Mucosa of descending colon (tissue), 3 donors: ENCODE data around the gene SLC17A7. TPM values are rescaled to one million over a fixed set of nuclear protein-coding genes. Genes with fewer than 3 reads are reported as not detected.
A peak's percentile ranks its signal among the peaks of the same experiment; 100 is the strongest.

Experiments used
- ATAC-seq: fragments of 200-7000 bp; cut with Tn5 transposase; one replicate; pipeline ENCODE4 v1.9.1; 2020; ENCODE audit warnings: mild to moderate bottlenecking, moderate library complexity
- DNase-seq, 3 donors: peaks; one replicate each; pipeline ENCODE4 v3.0.0-alpha.2; 2020
- H3K36me3 ChIP-seq: fragments of 200-600 bp; one replicate; pipeline ENCODE4 v1.8.0; 2021; ENCODE audit warnings: low read depth, mild to moderate bottlenecking
- H3K4me1 ChIP-seq: fragments of 200-600 bp; one replicate; pipeline ENCODE4 v1.8.0; 2021; ENCODE audit warnings: low read depth, mild to moderate bottlenecking
- H3K4me3 ChIP-seq: fragments of 200-600 bp; one replicate; pipeline ENCODE4 v1.8.0; 2021; ENCODE audit warnings: mild to moderate bottlenecking
- H3K9me3 ChIP-seq: fragments of 200-600 bp; one replicate; pipeline ENCODE4 v1.8.0; 2021; ENCODE audit warnings: mild to moderate bottlenecking
- CTCF ChIP-seq: fragments of 200-600 bp; IDR thresholded peaks from one replicate; pipeline ENCODE4 v1.8.0; 2022; ENCODE audit warnings: antibody characterized with exemption, mild to moderate bottlenecking
- intact Hi-C, 2 donors: fragments of 100-400 bp; cut with DNase I in 1 of 2; cut with micrococcal nuclease in 1 of 2; formaldehyde crosslinking; loops; one replicate each; pipeline versions ENCODE4 v1.11.0 to v1.11.1; 2022; cut with DNase I, micrococcal nuclease
- total RNA-seq, 3 donors: library from RNA; stranded (reverse); fragmentation: NEBNext Ultra II Directional in 2 of 3; extraction: Animal tissue kit (Norgen Biotek cat#: 25700) in 2 of 3; gene quantifications; one replicate each; pipeline versions ENCODE4 v1.2.1 to v1.2.4, GENCODE V29; 2021 to 2023
- donor health status: DM: no; HTN: no; CAD: no; lungs with moderate emphysema.
- donor health status: DM: no; HTN: no; CAD: no.
- donor health status: DM: no; HTN: yes; CAD: no.

The SLC17A7 gene
- total RNA-seq, 3 donors from 2014 or later: 0.20 to 1.0 (median 0.51) TPM

- no peak for ATAC-seq
- DNase-seq: no peak
- H3K9me3 ChIP-seq: no peaks in the 10 kb centered on the region
- no peaks in the 10 kb centered on the region for H3K36me3 ChIP-seq
- H3K4me3 ChIP-seq: no peak overlapping the region
- H3K4me1 ChIP-seq: peaks cover 11% of the 10 kb centered on the region
- intact Hi-C loops: no loop called here
- TF ChIP-seq CTCF: no peak
Observed at GRCh38 chr19:49472936-49473335, 31.6 kb upstream of the SLC17A7 start.

GRCh38 chr19:49470615-49470978 is 29.3 kb upstream of the SLC17A7 start:
- no peaks in the 10 kb centered on the region for H3K9me3 ChIP-seq
- peaks cover 11% of the 10 kb centered on the region for H3K4me1 ChIP-seq
- ATAC-seq (no peak), DNase-seq (no peak)
- no peak overlapping the region for H3K4me3 ChIP-seq
- no peaks in the 10 kb centered on the region for H3K36me3 ChIP-seq
- intact Hi-C loops: no loop called here
- no peak for TF ChIP-seq CTCF

- ATAC-seq (peak; percentile 53), DNase-seq (peak; percentile 57 to 87 (median 77))
- Histone ChIP-seq H3K4me1 (peaks cover 11% of the 10 kb centered on the region), H3K36me3 (no peaks in the 10 kb centered on the region), H3K4me3 (no peak overlapping the region), H3K9me3 (no peaks in the 10 kb centered on the region)
- intact Hi-C loops: no loop called here
- peak; percentile 7 for TF ChIP-seq CTCF
Observed at GRCh38 chr19:49469828-49470614, 28.7 kb upstream of the SLC17A7 start.

- peaks cover 11% of the 10 kb centered on the region for H3K4me1 ChIP-seq
- no peaks in the 10 kb centered on the region for H3K36me3 ChIP-seq
- DNase-seq: peak; percentile 59 to 85 (median 67)
- intact Hi-C loops: no loop called here
- no peaks in the 10 kb centered on the region for H3K9me3 ChIP-seq
- TF ChIP-seq CTCF: no peak
- ATAC-seq: peak; percentile 68
- no peak overlapping the region for H3K4me3 ChIP-seq
Observed at GRCh38 chr19:49468746-49469447, 27.6 kb upstream of the SLC17A7 start.

- Histone ChIP-seq H3K36me3 (no peaks in the 10 kb centered on the region), H3K4me3 (no peak overlapping the region), H3K4me1 (peaks cover 6% of the 10 kb centered on the region), H3K9me3 (no peaks in the 10 kb centered on the region)
- intact Hi-C loops: no loop called here
- no peak for TF ChIP-seq CTCF
- ATAC-seq: peak; percentile 3
- no peak for DNase-seq
Observed at GRCh38 chr19:49468199-49468598, 26.9 kb upstream of the SLC17A7 start.
